ENCODE data around the gene PPP2R5B.

DNA sequence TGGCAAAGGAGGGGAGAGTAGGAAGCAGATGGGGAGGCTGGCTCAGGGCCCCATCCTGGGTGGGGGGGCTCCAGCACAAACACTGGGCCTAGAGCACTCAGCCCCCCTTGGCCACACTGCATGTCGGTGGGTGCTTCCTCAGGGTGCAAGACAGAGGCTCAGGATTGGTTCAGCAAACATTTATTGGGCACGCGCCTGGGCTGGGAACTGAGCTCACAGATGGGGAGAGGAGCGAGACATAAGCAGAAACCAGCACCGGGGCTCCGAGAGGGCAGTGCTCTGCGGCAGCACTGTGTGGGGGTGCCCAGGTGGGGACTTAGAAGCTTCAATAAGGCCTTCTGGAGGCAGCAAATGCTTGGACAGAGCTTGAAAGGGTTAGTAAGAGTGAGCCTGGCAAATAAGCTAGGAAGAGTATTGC lies 34.0 kb upstream of the PPP2R5B start:
- TF ChIP-seq CTCF (IDR thresholded peaks at IDR 0.05) = no peak
- TF ChIP-seq, protein P1, sequence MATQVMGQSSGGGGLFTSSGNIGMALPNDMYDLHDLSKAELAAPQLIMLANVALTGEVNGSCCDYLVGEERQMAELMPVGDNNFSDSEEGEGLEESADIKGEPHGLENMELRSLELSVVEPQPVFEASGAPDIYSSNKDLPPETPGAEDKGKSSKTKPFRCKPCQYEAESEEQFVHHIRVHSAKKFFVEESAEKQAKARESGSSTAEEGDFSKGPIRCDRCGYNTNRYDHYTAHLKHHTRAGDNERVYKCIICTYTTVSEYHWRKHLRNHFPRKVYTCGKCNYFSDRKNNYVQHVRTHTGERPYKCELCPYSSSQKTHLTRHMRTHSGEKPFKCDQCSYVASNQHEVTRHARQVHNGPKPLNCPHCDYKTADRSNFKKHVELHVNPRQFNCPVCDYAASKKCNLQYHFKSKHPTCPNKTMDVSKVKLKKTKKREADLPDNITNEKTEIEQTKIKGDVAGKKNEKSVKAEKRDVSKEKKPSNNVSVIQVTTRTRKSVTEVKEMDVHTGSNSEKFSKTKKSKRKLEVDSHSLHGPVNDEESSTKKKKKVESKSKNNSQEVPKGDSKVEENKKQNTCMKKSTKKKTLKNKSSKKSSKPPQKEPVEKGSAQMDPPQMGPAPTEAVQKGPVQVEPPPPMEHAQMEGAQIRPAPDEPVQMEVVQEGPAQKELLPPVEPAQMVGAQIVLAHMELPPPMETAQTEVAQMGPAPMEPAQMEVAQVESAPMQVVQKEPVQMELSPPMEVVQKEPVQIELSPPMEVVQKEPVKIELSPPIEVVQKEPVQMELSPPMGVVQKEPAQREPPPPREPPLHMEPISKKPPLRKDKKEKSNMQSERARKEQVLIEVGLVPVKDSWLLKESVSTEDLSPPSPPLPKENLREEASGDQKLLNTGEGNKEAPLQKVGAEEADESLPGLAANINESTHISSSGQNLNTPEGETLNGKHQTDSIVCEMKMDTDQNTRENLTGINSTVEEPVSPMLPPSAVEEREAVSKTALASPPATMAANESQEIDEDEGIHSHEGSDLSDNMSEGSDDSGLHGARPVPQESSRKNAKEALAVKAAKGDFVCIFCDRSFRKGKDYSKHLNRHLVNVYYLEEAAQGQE (IDR thresholded peaks at IDR 0.05; ENCODE audit: insufficient read depth in 1 of 2, low read depth in 2 of 2, low read length in 1 of 2) = no peak

All from Panc1 (cell line).